Heart right ventricle (tissue), 16 donors: ENCODE data around the gene GPANK1. TPM values are rescaled to one million over a fixed set of nuclear protein-coding genes. Genes with fewer than 3 reads are reported as not detected.

Source experiments
- ATAC-seq, 8 donors: fragments of 200-7000 bp; cut with Tn5 transposase; one replicate each; pipeline ENCODE4 v1.9.1; 2020; ENCODE audit warnings: mild to moderate bottlenecking in 8 of 8, moderate library complexity in 8 of 8, moderate number of reproducible peaks in 1 of 8
- DNase-seq, 2 donors: peaks; one replicate each; pipeline ENCODE4 v3.0.0-alpha.2; 2020
- H3K27ac ChIP-seq, 10 donors: fragments of 200-600 bp; sonication (generic) in 2 of 10; one replicate each; pipeline versions ENCODE4 v1.5.0 to v1.8.0; 2020 to 2022; ENCODE audit warnings: mild to moderate bottlenecking in 3 of 10
- H3K27me3 ChIP-seq, 7 donors: fragments of 200-600 bp; one replicate each; pipeline ENCODE4 v1.8.0; 2021 to 2022; ENCODE audit warnings: mild to moderate bottlenecking in 2 of 7
- H3K36me3 ChIP-seq, 9 donors: fragments of 200-600 bp; sonication (generic) in 1 of 9; one replicate each; pipeline versions ENCODE4 v1.5.0 to v1.8.0; 2020 to 2022; ENCODE audit warnings: mild to moderate bottlenecking in 2 of 9
- H3K4me1 ChIP-seq, 9 donors: fragments of 200-600 bp; sonication (generic) in 1 of 9; one replicate each; pipeline versions ENCODE4 v1.5.0 to v1.8.0; 2020 to 2022; ENCODE audit warnings: mild to moderate bottlenecking in 4 of 9
- H3K4me3 ChIP-seq, 10 donors: fragments of 200-600 bp; sonication (generic) in 2 of 10; one replicate each; pipeline versions ENCODE4 v1.5.0 to v1.8.0; 2020 to 2022; ENCODE audit warnings: mild to moderate bottlenecking in 7 of 10, moderate library complexity in 2 of 10
- H3K9me3 ChIP-seq, 11 donors: fragments of 200-600 bp in 10 of 11; sonication (generic) in 2 of 11; one replicate each; pipeline versions ENCODE4 v1.5.0 to v1.8.0; 2013 to 2022; ENCODE audit warnings: mild to moderate bottlenecking in 2 of 11, control low read depth in 1 of 11, moderate library complexity in 1 of 11
- WGBS, 2 donors: extraction: QIAGEN DNeasy Blood & Tissue Kit; methylation state at CpG; one replicate each; pipeline ENCODE4 v1.1.7; 2013; ENCODE audit warnings: inconsistent platforms in 1 of 2; 5-methylcytosine and 5-hydroxymethylcytosine counted together
- intact Hi-C, 10 donors: fragments of 100-400 bp; cut with DNase I; formaldehyde crosslinking; loops; one replicate each; pipeline versions ENCODE4 v1.11.1 to v1.14.2; 2022
- polyA plus RNA-seq, 2 donors: library from polyadenylated mRNA; stranded (reverse); fragments of 200-250 nt; gene quantifications; one replicate each; pipeline ENCODE4 v1.2.3, GENCODE V29; 2013
- total RNA-seq, 10 donors: library from RNA; stranded (reverse); fragmentation: NEBNext Ultra II Directional in 3 of 10; extraction: Animal tissue kit (Norgen Biotek cat#: 25700) in 3 of 10; gene quantifications; one replicate each; pipeline versions ENCODE4 v1.2.1 to v1.2.4, GENCODE V29; 2021 to 2023
- TF ChIP-seq, protein P1 (sequence below), 9 donors: fragments of 200-600 bp; sonication (generic) in 2 of 9; IDR thresholded peaks; one replicate each; pipeline versions ENCODE4 v1.5.0 to v1.8.0; 2021 to 2022; ENCODE audit warnings: antibody characterized with exemption in 9 of 9, mild to moderate bottlenecking in 5 of 9, moderate library complexity in 1 of 9
- donor health status: Arrhythmogenic right ventricular cardiomyopathy.
- donor health status: ischemic (EF 13 %, LVEDD 7.1; RV severe dilation, severe dysfunction).
- donor health status: healthy with polysubstance abuse.
- donor health status: DM: no; HTN: yes; CAD: no.
- donor health status: DM: no; HTN: no; CAD: no.
- donor health status: ischemic (EF 25% LVEDD 6.9; RV normal size, moderate dysfunction).
- donor health status: ischemic (EF 25% LVEDD 5.7; RV mildly dilated, moderate dysfunction).
- donor health status: healthy.
- donor health status: DM: yes; HTN: yes; CAD: no.
- donor health status: Ischemic cardiomyopathy.
- donor health status: ischemic (EF 35%, LVEDD 5.7; RV mildly dilated, moderate dysfunction).
- donor health status: nonischemic (EF 11% LVEDD 7.7; RV severe dilation, severe dysfunction).
- donor health status: DM: yes; HTN: yes; CAD: no.
- donor health status: PGD.
- donor health status: ischemic (EF 29% LVEDD 5.4; RV normal size, mild dysfunction).
- donor health status: nonischemic (EF 23%, LVEDD 6.1; RV moderate dilation, normal function).

The GPANK1 gene
- total and polyA plus RNA-seq, 12 donors, result 14.5 to 23.8 (median 18.2) TPM

DNA sequence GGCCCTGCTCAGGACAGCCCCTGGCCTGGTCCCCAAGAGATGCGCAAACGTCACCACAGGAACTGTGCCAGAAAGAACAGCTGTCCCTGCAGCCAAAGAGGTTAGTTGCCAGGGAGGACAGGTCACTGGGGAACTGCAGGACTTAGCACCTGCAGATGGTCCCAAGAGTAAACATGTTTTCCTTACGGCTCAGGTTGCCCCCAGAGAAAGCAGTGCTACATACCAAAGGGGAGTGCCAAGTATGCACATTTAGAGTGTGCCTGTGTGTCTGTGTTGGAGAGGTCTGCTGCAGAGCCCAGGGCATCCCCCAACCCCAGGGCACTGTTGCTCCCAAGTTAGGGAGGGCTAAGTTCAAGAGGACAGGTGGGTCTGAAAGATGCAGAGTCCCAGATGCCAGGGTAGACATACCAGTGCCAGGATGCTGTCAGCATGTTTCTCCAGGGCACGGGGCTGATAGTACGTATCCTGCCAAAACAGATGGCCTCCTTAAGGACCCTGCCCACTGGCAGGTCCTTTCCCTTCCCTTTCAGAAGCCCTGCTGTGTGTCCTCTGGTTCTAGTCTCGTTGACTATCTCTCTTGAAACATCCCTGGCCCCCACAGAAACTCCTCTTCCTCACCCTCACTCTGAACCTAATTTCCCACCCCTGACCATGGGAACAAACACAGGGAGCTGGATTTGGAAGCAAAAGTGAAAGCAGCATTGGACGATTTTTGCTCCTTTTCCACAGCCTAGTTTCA lies 37.0 kb upstream of the GPANK1 start:
- peak overlapping the region; percentile 56 to 89 (median 78) for H3K4me3 ChIP-seq
- intact Hi-C loops, result loop anchor here in 1 of 10 donors (1.0 kb wide), 1 partner anchor 27 kb away; the partner anchor contains the start of gene DDAH2
- peak overlapping the region in 9 of 10 donors; percentile 92 to 99 (median 97) for H3K27ac ChIP-seq
- 16 to 18% methylated on average over 7 of the region's 7 CpGs for WGBS, 2 donors
- no peaks in the 10 kb centered on the region for H3K9me3 ChIP-seq
- peak; percentile 43 to 53 for DNase-seq
- H3K4me1 ChIP-seq, result peaks cover 11 to 41% (median 22%) of the 10 kb centered on the region in 9 donors
- peaks cover 0 to 45% (median 14%) of the 10 kb centered on the region in 9 donors for H3K36me3 ChIP-seq
- TF ChIP-seq, protein P1, sequence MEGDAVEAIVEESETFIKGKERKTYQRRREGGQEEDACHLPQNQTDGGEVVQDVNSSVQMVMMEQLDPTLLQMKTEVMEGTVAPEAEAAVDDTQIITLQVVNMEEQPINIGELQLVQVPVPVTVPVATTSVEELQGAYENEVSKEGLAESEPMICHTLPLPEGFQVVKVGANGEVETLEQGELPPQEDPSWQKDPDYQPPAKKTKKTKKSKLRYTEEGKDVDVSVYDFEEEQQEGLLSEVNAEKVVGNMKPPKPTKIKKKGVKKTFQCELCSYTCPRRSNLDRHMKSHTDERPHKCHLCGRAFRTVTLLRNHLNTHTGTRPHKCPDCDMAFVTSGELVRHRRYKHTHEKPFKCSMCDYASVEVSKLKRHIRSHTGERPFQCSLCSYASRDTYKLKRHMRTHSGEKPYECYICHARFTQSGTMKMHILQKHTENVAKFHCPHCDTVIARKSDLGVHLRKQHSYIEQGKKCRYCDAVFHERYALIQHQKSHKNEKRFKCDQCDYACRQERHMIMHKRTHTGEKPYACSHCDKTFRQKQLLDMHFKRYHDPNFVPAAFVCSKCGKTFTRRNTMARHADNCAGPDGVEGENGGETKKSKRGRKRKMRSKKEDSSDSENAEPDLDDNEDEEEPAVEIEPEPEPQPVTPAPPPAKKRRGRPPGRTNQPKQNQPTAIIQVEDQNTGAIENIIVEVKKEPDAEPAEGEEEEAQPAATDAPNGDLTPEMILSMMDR (IDR thresholded peaks at IDR 0.05), result no peak
- no peaks in the 10 kb centered on the region for H3K27me3 ChIP-seq
- peak in 1 of 8 donors; percentile 2 for ATAC-seq

DNA sequence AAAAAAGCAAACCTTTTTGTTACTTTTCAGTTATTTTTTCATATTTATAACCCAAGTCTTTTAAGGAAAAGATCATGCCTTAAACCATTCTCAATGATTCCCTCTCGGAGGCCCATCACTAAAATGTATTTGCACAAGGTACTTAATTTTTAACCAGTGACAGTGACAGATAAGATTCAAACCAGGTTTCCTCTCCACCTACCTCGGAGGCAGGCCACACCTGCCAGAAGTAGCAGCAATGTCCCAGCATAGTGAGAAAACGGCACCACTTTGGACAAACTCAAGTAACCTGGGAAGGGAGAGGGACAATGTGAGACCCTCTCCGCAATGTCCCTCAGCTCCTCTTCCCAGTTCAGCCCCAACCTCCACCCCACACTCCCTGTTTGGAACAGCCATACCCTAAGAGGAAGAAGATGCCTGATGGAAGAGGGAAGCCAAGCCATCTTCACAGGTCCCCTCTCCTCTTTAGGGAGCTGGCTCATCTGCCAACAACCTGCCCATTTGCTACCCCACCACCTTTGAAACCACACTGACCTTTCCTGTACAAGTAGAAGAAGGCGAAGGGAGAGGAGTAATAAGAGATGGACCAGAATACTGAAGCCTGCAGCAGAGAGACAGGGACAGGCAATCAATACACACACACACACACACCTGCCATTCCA lies 36.1 kb upstream of the GPANK1 start:
- H3K4me3 ChIP-seq, result no peak overlapping the region
- DNase-seq (no peak), ATAC-seq (no peak)
- H3K36me3 ChIP-seq, result peaks cover 0 to 55% (median 19%) of the 10 kb centered on the region in 9 donors
- intact Hi-C loops, result loop anchor here in 1 of 10 donors (1.0 kb wide), 1 partner anchor 28 kb away; the partner anchor contains the start of gene DDAH2
- 92% methylated on average over 5 of the region's 5 CpGs for WGBS, 2 donors
- H3K9me3 ChIP-seq, result no peaks in the 10 kb centered on the region
- peak overlapping the region in 1 of 10 donors; percentile 17 for H3K27ac ChIP-seq
- TF ChIP-seq, protein P1 (IDR thresholded peaks at IDR 0.05), result no peak
- no peaks in the 10 kb centered on the region for H3K27me3 ChIP-seq
- H3K4me1 ChIP-seq, result peaks cover 11 to 41% (median 22%) of the 10 kb centered on the region in 9 donors

DNA sequence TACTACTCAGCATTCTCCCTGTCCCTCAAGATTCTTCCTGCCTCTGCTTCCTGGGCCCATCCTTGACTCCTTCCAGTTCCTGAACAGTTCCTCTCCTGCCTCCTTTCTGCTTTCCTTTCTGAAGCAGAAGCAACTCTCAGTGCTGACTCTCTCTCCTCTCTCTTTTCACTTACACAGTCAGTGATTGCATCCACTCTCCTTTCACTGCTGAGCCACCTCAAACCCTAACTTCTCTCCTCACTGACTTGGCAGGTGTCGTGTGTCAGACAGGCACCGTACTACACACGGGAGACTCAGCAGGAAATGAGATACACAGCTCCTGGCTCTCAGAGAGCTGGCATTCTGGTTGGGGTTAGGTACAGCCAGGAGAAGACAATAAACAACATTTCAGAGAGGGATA lies 32.8 kb upstream of the GPANK1 start:
- intact Hi-C loops, result no loop called here
- Histone ChIP-seq H3K27ac (peak overlapping the region in 1 of 10 donors; percentile 31), H3K36me3 (peaks cover 0 to 88% (median 46%) of the 10 kb centered on the region in 9 donors), H3K4me1 (peaks cover 8 to 35% (median 18%) of the 10 kb centered on the region in 9 donors), H3K4me3 (no peak overlapping the region), H3K27me3 (no peaks in the 10 kb centered on the region), H3K9me3 (no peaks in the 10 kb centered on the region)
- ATAC-seq (no peak), DNase-seq (no peak)
- TF ChIP-seq, protein P1 (IDR thresholded peaks at IDR 0.05), result no peak
- 38 to 47% methylated on average over 3 of the region's 3 CpGs for WGBS, 2 donors

DNA sequence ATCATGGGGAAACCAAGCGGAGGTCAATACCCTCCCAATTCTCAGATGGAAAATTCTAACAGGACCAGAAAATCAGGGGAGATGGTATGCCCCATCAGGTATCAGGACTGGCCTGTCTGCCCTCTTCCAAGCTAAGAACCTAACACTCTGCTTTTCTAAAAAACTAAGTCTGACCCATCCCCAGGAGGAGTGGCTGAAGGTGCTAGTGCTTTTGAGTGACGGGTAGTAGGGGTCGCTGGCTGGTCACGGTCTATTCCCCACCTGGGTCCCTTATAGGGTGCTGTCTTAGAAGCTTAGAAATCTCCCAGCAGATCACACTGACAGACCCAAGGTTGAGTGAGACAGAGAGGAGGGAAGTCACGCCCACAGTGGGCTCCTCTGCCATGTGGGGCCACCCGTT lies 28.7 kb upstream of the GPANK1 start:
- Histone ChIP-seq H3K4me3 (no peak overlapping the region), H3K4me1 (peaks cover 0 to 16% (median 0%) of the 10 kb centered on the region in 9 donors), H3K9me3 (no peaks in the 10 kb centered on the region), H3K27me3 (no peaks in the 10 kb centered on the region), H3K36me3 (peaks cover 0 to 100% (median 70%) of the 10 kb centered on the region in 9 donors), H3K27ac (no peak overlapping the region)
- WGBS, 2 donors, result 91 to 92% methylated on average over 6 of the region's 6 CpGs
- TF ChIP-seq, protein P1 (IDR thresholded peaks at IDR 0.05), result no peak
- DNase-seq (no peak), ATAC-seq (no peak)
- intact Hi-C loops, result no loop called here
